Measurements from ENCODE around the gene MYCBP2.

- TF ChIP-seq ZSCAN5A (tag by site-specific recombination; IDR thresholded peaks at IDR 0.05) (no peak), PATZ1 (tag by site-specific recombination; IDR thresholded peaks at IDR 0.05) (peak; percentile 53), YY1 (tag by site-specific recombination; IDR thresholded peaks at IDR 0.05) (no peak), CTCF (tag by site-specific recombination; IDR thresholded peaks at IDR 0.05) (peak; percentile 76), ZNF777 (tag by site-specific recombination; IDR thresholded peaks at IDR 0.05; ENCODE audit: borderline replicate concordance) (no peak), SETDB1 (IDR thresholded peaks at IDR 0.05; ENCODE audit: insufficient read length, low read length) (no peak), YY2 (tag by site-specific recombination; IDR thresholded peaks at IDR 0.05) (no peak)
Measured at GRCh38 chr13:77026255-77026860, 300.5 kb downstream of the MYCBP2 start.

All from HEK293 (cell line).